ENCODE data around the gene HHAT. TPM values are rescaled to one million over a fixed set of nuclear protein-coding genes. Genes with fewer than 3 reads are reported as not detected.

HHAT gene
- total and polyA plus RNA-seq, 9 of the 15 experiments (the other 6 are each of a cell fraction or from before 2014, with no cell fraction given): 0.07 to 0.16 (median 0.13) TPM; not detected in 1

GRCh38 chr1:210448297-210448892 is 119.7 kb downstream of the HHAT start (continued):
- TF ChIP-seq REST (IDR thresholded peaks at IDR 0.05; ENCODE audit: borderline replicate concordance) (peak; percentile 72), REST (CRISPR knock-in tag; IDR thresholded peaks at IDR 0.05; ENCODE audit: low read depth) (no peak), SMC3 (conservative IDR thresholded peaks at IDR 0.05; ENCODE audit: insufficient read depth, low read depth, low read length) (0 out of 2 replicates have a peak, but pooled peaks have one; percentile 20), ZNF274 (IDR thresholded peaks at IDR 0.05; ENCODE audit: borderline replicate concordance, low read depth, low read length) (no peak), RAD21 (CRISPR knock-in tag; conservative IDR thresholded peaks at IDR 0.05 in 1 of 2, IDR thresholded peaks at IDR 0.05 in 1 of 2) (peak; percentile 88 to 89)
